ENCODE data around the gene CETN2.

GRCh38 chrX:152824841-152825374 lies 5.6 kb downstream of the CETN2 start:
- TF ChIP-seq POLR2A (IDR thresholded peaks at IDR 0.05) (no peak), CTCF (IDR thresholded peaks at IDR 0.05) (no peak)

All from right lobe of liver (tissue), 4 donors.